Germinal center (tissue), 1 donor: Measurements from ENCODE around the gene SLC1A2.
A peak's percentile ranks its signal among the peaks of the same experiment; 100 is the strongest.

ENCODE experiments used
- DNase-seq: peaks from one replicate; pipeline ENCODE4 v3.0.0; 2012; ENCODE audit warnings: mixed read lengths, low spot score

The SLC1A2 gene

DNA sequence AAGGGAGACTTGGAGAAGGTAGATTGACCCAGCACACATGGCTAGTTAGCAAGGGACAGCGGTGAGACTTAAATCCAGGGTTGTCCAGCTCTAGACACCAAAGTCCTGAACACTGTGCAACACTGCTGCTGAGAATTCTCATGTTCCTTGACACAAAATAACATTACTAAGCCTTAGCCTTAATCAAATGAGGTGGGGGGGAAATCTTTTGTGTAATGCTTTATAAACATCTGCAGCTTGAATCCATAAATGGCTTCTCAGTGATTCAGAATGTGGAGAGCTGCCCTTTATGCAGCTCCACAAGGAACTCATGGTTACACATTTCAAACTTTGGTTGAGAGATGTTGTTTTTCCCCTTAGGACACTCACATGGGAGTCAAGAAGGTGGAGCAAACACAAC, 200.4 kb downstream of the SLC1A2 start:
- no peak for DNase-seq

DNA sequence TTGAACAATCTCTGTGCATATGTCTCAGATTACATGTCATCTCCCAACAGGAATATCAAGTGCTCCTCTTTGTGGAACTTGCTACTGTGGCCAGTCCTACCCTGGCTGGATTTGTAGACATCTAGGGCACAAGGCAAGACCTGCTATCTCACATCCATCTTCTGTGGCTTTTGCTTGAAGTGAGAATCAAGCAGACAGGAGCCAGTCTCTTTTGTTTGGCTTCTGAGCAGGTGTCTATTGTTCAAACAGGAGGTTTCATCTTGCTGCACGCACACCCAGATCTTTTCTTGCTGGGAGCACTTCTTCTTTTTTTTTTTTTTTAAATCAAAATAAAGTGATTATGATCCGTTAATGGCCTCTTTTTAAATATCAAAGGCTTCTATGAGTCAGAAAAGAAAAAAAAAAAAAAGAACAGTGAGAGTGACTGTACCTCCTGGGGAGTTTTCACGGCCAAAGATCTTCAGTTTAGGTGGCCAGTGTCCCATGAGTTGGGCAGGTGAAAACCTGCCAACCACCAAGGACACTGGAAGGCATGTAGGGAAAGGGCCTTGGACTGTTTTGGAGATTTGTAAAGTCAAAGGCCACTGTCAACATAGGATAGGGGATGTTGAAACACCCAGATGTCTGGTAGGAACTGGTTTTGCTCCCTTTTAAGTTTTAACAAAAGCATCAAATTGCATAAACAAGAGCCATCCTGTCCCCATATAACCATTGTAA, 202.2 kb downstream of the SLC1A2 start:
- DNase-seq, result no peak

DNA sequence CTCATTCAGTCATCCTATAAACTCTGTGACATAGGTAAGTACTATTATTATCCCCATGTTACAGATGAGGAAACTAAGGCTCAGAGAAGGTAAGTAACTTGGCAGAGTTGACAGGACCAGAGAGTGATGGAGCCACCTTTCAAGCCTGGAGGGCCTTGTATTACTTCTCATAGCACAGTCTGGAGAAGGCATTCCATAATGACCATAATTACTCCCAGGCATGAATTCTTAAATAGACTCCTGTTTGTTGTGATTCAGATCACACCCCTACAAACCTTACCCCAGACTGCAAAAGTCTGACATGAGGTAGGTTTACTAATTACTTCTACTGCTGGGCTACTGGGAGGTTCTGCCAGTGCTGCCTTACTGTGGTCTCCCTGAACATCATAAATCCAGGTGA, 203.4 kb downstream of the SLC1A2 start:
- DNase-seq, result no peak

DNA sequence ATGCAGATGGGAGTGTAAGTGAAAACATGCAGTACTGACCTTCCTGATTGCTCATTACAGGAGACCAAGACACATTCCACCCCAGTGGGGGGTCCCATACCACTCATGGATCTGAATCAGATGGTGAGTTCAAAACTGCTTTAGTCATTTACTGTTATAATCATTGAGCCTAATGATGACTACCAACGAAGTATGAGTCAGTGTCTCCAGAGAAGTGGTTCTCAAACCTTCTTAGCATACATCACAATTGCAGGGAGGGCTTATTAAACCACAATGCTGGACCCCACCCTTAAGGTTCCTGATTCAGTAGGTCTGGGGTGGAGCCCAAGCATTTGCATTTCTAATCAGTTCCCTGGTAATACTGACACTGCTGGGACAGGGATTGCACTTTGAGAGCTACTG, 204.6 kb downstream of the SLC1A2 start:
- DNase-seq, result no peak

DNA sequence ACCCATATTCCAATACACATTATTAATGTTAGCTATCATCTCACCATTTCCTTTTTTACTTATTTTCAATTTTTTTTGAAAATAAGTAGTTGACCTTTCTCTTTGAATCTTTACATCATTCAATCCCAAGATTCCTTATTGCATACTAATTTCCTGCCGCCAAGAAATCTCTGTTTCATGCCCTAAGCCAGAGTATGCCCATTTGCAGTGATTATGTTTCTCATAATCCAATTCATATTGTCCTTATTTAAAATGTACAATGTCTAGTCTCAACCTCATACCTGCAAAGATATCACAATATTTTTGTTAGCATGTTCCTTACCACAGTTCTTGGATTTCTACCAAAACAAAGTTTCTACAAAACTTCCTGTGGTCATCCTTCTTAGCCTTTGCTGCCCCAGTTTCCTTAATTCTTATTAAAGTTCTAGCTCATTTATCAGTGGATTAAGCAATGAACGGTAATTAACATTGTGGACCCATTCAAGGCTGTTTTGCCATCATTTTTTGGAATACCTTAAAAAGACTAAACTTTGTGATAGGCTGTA, 205.1 kb downstream of the SLC1A2 start:
- DNase-seq, result no peak

DNA sequence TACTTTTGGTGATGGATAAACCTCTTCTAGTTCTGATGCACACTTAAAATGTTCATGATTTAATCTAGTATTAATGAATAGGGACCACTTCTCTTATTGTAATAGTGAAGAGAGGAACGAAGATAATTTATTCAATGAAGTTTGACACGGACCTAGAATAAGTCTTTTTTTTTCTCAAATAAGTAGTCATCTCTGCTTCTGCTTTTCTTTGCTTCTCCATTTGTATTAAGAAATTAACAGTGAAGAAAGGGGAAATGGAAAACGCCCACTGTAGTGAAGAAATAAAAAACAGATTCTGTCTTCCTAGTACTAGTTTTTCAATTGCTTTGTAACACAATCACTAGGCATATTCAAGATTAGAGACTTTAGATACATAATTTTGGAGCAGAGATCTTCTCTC, 207.4 kb downstream of the SLC1A2 start:
- DNase-seq, result peak; percentile 15

DNA sequence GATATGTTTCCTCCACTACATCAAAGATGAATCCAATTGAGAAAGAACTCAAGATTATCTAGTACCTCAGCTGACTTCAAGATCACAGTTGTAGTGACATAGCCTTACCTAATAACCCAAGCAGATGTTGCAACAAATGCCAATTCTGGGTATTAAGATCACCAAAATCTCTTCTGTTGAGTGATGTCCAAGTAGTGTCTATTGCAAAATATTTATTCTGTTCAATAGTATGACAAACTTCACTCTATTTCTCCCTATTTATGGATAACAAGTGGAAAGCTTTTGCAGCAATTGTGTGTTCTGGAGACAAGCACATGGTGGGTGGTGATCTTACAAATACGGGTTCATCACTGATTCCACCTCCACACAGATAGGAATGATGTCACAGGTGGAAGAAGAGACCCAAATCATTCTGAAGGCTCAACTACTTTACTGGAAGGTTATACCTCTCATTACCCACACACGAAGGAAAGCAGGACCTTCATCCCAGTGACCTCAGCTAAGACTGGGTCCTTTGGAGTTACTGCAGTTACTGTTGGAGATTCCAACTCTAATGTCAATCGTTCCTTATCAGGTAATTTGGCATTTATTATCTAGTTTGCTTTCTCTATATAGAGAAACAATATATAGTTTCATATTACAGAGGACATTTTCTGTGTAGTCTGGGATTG, 208.3 kb downstream of the SLC1A2 start:
- DNase-seq, result no peak

DNA sequence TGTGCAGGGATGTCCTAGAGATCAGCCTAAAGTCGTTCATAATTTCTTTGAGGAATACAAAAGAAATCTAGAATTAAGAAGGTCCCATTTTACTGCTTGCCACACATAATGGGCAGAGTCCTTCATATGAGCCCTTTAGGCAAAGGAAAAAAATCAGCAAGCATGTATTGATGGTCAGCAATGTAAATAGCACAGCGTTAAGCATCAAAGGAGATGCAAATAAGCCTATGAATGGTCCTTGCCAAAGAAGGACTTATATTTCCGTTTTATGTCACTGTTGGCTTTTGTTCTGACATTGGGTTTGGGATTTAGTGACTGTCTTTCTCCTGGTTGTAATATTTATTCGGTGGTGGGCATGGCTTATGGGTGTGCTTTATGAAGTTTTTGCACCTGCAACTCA, 210.6 kb downstream of the SLC1A2 start:
- DNase-seq, result no peak

DNA sequence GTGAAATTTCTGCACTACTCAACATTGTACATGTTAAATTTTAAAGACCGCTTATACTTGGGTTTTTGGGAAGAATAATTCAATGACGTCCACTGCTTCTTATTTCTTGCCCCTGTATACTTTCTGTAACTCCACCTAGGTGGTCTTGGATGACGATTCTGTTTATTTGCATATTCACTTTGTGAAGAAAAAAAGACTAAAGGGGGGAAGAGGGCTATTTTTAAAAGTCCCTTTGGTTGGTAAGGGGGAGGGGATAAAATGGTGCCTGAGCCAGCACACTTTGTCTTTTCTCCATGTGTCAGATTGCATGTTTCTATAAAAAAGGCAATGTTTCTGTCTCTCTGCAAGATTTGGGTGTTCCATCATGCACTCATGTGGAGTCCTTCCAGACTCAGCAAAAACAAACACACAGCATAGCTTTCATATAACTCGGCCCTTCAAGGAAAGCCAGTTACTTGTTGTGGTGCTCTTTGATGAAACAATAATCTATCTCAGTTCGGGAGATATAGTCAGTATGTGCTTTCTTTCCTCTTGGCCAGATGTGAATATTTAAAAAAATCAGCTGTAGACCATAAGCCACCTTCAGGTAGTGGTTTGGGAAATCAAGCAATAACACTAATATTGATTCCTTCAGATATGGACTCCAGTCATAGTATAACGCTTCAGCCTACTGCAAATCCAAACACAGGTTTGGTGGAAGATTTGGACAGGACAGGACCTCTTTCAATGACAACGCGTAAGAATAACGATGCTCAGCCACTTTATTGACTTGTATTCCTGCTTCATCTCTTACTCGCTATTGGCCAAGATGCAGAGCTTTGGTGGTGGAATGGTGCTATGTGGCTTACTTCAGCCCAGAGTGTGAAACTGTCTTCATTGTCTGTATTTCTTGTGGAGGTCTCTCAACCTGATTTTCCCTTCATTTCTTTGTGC, 211.6 kb downstream of the SLC1A2 start:
- no peak for DNase-seq

DNA sequence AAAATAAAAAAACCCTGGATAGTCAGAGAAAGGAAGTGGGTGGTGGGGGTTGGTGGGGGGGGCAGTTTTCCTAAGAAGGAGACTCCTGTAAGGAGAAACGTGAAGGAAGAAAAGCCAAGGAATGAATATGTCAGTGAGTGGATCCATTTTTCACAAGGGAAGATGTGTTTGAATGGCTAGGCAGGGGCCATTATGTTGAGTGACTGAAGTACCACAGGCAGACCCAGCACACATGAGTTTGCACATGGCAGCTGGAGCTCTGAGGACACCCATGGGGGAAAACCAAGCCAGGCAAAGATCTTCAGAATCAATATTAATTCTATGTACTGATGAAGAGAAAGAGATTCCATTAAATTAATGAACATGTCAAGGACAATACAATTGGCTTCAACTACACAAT, 212.7 kb downstream of the SLC1A2 start:
- DNase-seq, result no peak

DNA sequence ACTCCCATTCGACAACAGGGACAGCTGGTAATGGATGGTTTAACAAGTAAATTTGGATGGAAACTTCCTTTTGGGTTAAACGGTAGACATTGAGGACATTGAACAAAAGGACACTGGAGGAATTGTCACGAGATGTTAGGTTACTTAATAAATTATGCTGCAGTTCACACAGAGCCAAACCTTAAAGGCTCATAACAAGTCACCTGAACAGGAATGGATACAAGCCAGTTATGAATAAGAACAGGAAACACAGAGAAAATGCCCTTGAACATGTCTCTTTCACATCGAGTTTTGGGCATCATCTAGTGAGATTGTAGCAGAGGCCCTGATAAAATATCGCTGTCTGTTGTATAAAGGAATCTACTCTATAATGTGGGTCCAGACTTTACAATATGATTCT, 214.7 kb downstream of the SLC1A2 start:
- DNase-seq, result no peak
